ENCODE measurements around the gene ADAP1. TPM values are rescaled to one million over a fixed set of nuclear protein-coding genes. Genes with fewer than 3 reads are reported as not detected.

Gene ADAP1
- total RNA-seq, 1 experiment from 2014 or later: 6.2 TPM

- Histone ChIP-seq H3K79me1 (ENCODE audit: insufficient read depth, low read depth, low read length, poor library complexity, severe bottlenecking) (no peaks in the 10 kb centered on the region), H2BK15ac (ENCODE audit: low read depth, low read length) (no peak overlapping the region), H3K27me3 (ENCODE audit: insufficient read depth, low read length) (no peaks in the 10 kb centered on the region), H3K23ac (ENCODE audit: insufficient read length, low read depth, low read length) (no peak overlapping the region), H2BK20ac (ENCODE audit: low read depth, low read length, poor library complexity, severe bottlenecking) (no peak overlapping the region), H2BK12ac (ENCODE audit: insufficient read length, low read depth, low read length) (no peak overlapping the region), H3K23me2 (ENCODE audit: insufficient read length, low read depth, low read length, poor library complexity, severe bottlenecking) (no peaks in the 10 kb centered on the region), H2AFZ (ENCODE audit: low read length) (no peak overlapping the region), H4K5ac (ENCODE audit: insufficient read length, low read depth, low read length) (no peak overlapping the region), H3K79me2 (ENCODE audit: insufficient read depth, low read length) (no peaks in the 10 kb centered on the region), H3K18ac (ENCODE audit: insufficient read length, low read depth, low read length) (no peak overlapping the region), H3K4ac (ENCODE audit: low read depth, low read length) (no peak overlapping the region), H4K91ac (ENCODE audit: insufficient read length, low read depth, low read length) (no peak overlapping the region), H4K8ac (replicated peaks; ENCODE audit: insufficient read length, low read depth, low read length) (no peak overlapping the region), H3K4me1 (ENCODE audit: insufficient read depth, low read length) (no peaks in the 10 kb centered on the region), H3K56ac (ENCODE audit: insufficient read length, low read depth, low read length) (no peak overlapping the region), H3K27ac (ENCODE audit: insufficient read length, low read depth, low read length) (no peak overlapping the region), H2AK5ac (ENCODE audit: insufficient read length, low read length) (no peak overlapping the region), H2BK120ac (ENCODE audit: low read depth, low read length, poor library complexity, severe bottlenecking) (no peak overlapping the region), H3K9me3 (ENCODE audit: control insufficient read depth, low read depth, low read length) (no peaks in the 10 kb centered on the region), H3K9ac (ENCODE audit: extremely low read depth, insufficient read length, low read length) (no peak overlapping the region), H3T11ph (ENCODE audit: low read length) (no peak overlapping the region), H2BK5ac (ENCODE audit: insufficient read length, low read length) (no peak overlapping the region), H4K20me1 (ENCODE audit: control insufficient read depth, insufficient read depth, insufficient read length) (no peaks in the 10 kb centered on the region), H3K4me2 (ENCODE audit: insufficient read depth, insufficient read length, low read length) (no peak overlapping the region), H3K14ac (ENCODE audit: insufficient read depth, low read length) (no peak overlapping the region; the same call in 1 of the 2 replicates)
- peaks cover 4 to 6% of the 10 kb centered on the region in 2 experiments for H3K4me1 Mint-ChIP-seq
- H3K27me3 Mint-ChIP-seq (ENCODE audit: low read depth): no peaks in the 10 kb centered on the region
- WGBS (ENCODE audit: extremely low coverage, insufficient read length, low lambda C conversion rate): no CpG with 5 or more reads among the region's 13 CpGs
- no peak overlapping the region for H3K4me3 Mint-ChIP-seq
- no peaks in the 10 kb centered on the region for H3K36me3 Mint-ChIP-seq (ENCODE audit: insufficient read depth in 1 of 3, low read depth in 3 of 3)
- DNase-seq: no peak
- H3K9me3 Mint-ChIP-seq: no peaks in the 10 kb centered on the region; a peak in 1 of 5 replicates
- H3K27ac Mint-ChIP-seq: no peak overlapping the region
- TF ChIP-seq CTCF (conservative IDR thresholded peaks at IDR 0.05): no peak
These were observed 35.4 kb downstream of the ADAP1 start for GRCh38 chr7:919114-919442.

Data from H9 (cell line).